ENCODE results near the gene PCDHA9. TPM values are rescaled to one million over a fixed set of nuclear protein-coding genes. Genes with fewer than 3 reads are reported as not detected.

Gene PCDHA9
- total RNA-seq, 1 donor from 2014 or later = under 0.01 TPM

- no peak for DNase-seq (ENCODE audit: low read depth in 2 of 2)
Observed at GRCh38 chr5:140877262-140877581, 29.0 kb downstream of the PCDHA9 start.

GRCh38 chr5:140881889-140882590 is 33.9 kb downstream of the PCDHA9 start, which contains the start of gene PCDHA13:
PCDHA13 (plus strand) TSS chr5:140882124; CDS start chr5:140882269, 145 bp downstream.
- peak in 1 of 2 donors; percentile 11 for DNase-seq (ENCODE audit: low read depth in 2 of 2)

- DNase-seq (ENCODE audit: low read depth in 2 of 2) = no peak
Observed at GRCh38 chr5:140882591-140882899, 34.4 kb downstream of the PCDHA9 start.

- DNase-seq (ENCODE audit: low read depth in 2 of 2) = no peak
Observed at GRCh38 chr5:140883373-140883772, 35.2 kb downstream of the PCDHA9 start.

- no peak for DNase-seq (ENCODE audit: low read depth in 2 of 2)
Observed at GRCh38 chr5:140883927-140884697, 35.9 kb downstream of the PCDHA9 start.

Other genes with a start within 250 kb of the PCDHA9 start
- 1.9 and 10.7 TPM in 2 replicates for gene CD14, start 215.2 kb upstream of the PCDHA9 start, total RNA-seq
- 8.5 and 12.4 TPM in 2 replicates for gene TMCO6, start 208.9 kb upstream of the PCDHA9 start, total RNA-seq
- gene NDUFA2, start 200.8 kb upstream of the PCDHA9 start, total RNA-seq = 60.2 and 70.5 TPM in 2 replicates
- gene IK, start 200.6 kb upstream of the PCDHA9 start, total RNA-seq = 51.1 and 51.2 TPM in 2 replicates
- gene WDR55, start 183.5 kb upstream of the PCDHA9 start, total RNA-seq = 24.6 and 31.7 TPM in 2 replicates
- 0.13 TPM in 2 replicates for gene DND1, start 174.8 kb upstream of the PCDHA9 start, total RNA-seq
- 46.0 and 48.0 TPM in 2 replicates for gene HARS1, start 157.0 kb upstream of the PCDHA9 start, total RNA-seq
- 23.3 and 23.6 TPM in 2 replicates for gene HARS2, start 156.9 kb upstream of the PCDHA9 start, total RNA-seq
- 30.3 and 33.4 TPM in 2 replicates for gene ZMAT2, start 147.9 kb upstream of the PCDHA9 start, total RNA-seq
- gene PCDHA1, start 62.2 kb upstream of the PCDHA9 start, total RNA-seq = under 0.01 TPM in 1 of 2 replicates, not detected in the other
- gene PCDHA2, start 53.5 kb upstream of the PCDHA9 start, total RNA-seq = under 0.01 TPM in 1 of 2 replicates, not detected in the other
- gene PCDHA3, start 47.3 kb upstream of the PCDHA9 start, total RNA-seq = 0.13 and 0.25 TPM in 2 replicates
- under 0.01 and 0.25 TPM in 2 replicates for gene PCDHA4, start 41.3 kb upstream of the PCDHA9 start, total RNA-seq
- gene PCDHA5, start 26.8 kb upstream of the PCDHA9 start, total RNA-seq = under 0.01 TPM in 2 replicates
- gene PCDHA6, start 20.4 kb upstream of the PCDHA9 start, total RNA-seq = 0.25 TPM in 1 of 2 replicates, not detected in the other
- gene PCDHA7, start 14.1 kb upstream of the PCDHA9 start, total RNA-seq = 0.13 and 0.38 TPM in 2 replicates
- gene PCDHA8, start 7.2 kb upstream of the PCDHA9 start, total RNA-seq = 0.13 TPM in 1 of 2 replicates, not detected in the other
- under 0.01 and 0.13 TPM in 2 replicates for gene PCDHA10, start 7.5 kb downstream of the PCDHA9 start, total RNA-seq
- under 0.01 TPM in 1 of 2 replicates, not detected in the other for gene PCDHA11, start 20.6 kb downstream of the PCDHA9 start, total RNA-seq
- under 0.01 TPM in 1 of 2 replicates, not detected in the other for gene PCDHA12, start 26.9 kb downstream of the PCDHA9 start, total RNA-seq
- under 0.01 TPM in 2 replicates for gene PCDHA13, start 33.7 kb downstream of the PCDHA9 start, total RNA-seq
- gene PCDHAC1, start 77.9 kb downstream of the PCDHA9 start, total RNA-seq = 0.13 TPM in 1 of 2 replicates, not detected in the other
- gene PCDHAC2, start 118.1 kb downstream of the PCDHA9 start, total RNA-seq = 0.13 TPM in 2 replicates
- not detected in 2 replicates for gene PCDHB1, start 203.0 kb downstream of the PCDHA9 start, total RNA-seq
- gene PCDHB2, start 246.2 kb downstream of the PCDHA9 start, total RNA-seq = 0.39 and 1.3 TPM in 2 replicates

Measured in dermis microvascular lymphatic vessel endothelial cell (primary cell).